ENCODE measurements around the gene ENAH.

ENAH gene

GRCh38 chr1:225529726-225530125 is 123.2 kb downstream of the ENAH start:
- Histone ChIP-seq H3K9ac (ENCODE audit: low read length) (no peak overlapping the region), H3F3A (ENCODE audit: insufficient read depth) (no peaks in the 10 kb centered on the region), H2AFZ (ENCODE audit: low read depth, low read length, severe bottlenecking) (no peak overlapping the region), H3K36me3 (ENCODE audit: low read length) (no peaks in the 10 kb centered on the region), H3K4me3 (ENCODE audit: insufficient read depth, low read length, poor library complexity, severe bottlenecking) (no peak overlapping the region), H3K9me3 (ENCODE audit: insufficient read depth, low read length) (no peaks in the 10 kb centered on the region), H3K79me2 (ENCODE audit: insufficient read depth, low read length) (no peaks in the 10 kb centered on the region), H3K27ac (ENCODE audit: low read depth, low read length) (no peak overlapping the region), H3K27me3 (ENCODE audit: low read length) (no peaks in the 10 kb centered on the region), H3K4me2 (ENCODE audit: low read depth, low read length, poor library complexity, severe bottlenecking) (no peak overlapping the region), H3K9me2 (replicated peaks; ENCODE audit: insufficient read depth, low read length) (no peaks in the 10 kb centered on the region), H4K20me1 (ENCODE audit: low read depth, low read length) (no peaks in the 10 kb centered on the region)
- no peak for TF ChIP-seq EZH2phosphoT487 (conservative IDR thresholded peaks at IDR 0.05; ENCODE audit: low read length)
- TF ChIP-seq, protein P1, sequence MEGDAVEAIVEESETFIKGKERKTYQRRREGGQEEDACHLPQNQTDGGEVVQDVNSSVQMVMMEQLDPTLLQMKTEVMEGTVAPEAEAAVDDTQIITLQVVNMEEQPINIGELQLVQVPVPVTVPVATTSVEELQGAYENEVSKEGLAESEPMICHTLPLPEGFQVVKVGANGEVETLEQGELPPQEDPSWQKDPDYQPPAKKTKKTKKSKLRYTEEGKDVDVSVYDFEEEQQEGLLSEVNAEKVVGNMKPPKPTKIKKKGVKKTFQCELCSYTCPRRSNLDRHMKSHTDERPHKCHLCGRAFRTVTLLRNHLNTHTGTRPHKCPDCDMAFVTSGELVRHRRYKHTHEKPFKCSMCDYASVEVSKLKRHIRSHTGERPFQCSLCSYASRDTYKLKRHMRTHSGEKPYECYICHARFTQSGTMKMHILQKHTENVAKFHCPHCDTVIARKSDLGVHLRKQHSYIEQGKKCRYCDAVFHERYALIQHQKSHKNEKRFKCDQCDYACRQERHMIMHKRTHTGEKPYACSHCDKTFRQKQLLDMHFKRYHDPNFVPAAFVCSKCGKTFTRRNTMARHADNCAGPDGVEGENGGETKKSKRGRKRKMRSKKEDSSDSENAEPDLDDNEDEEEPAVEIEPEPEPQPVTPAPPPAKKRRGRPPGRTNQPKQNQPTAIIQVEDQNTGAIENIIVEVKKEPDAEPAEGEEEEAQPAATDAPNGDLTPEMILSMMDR (IDR thresholded peaks at IDR 0.05; ENCODE audit: insufficient read depth, low read length, poor library complexity, severe bottlenecking) = no peak

- H3K9ac ChIP-seq (ENCODE audit: low read length) = no peak overlapping the region
- H3K9me3 ChIP-seq (ENCODE audit: insufficient read depth, low read length) = no peaks in the 10 kb centered on the region
- no peak overlapping the region for H3K4me2 ChIP-seq (ENCODE audit: low read depth, low read length, poor library complexity, severe bottlenecking)
- no peak overlapping the region for H3K4me3 ChIP-seq (ENCODE audit: insufficient read depth, low read length, poor library complexity, severe bottlenecking)
- no peaks in the 10 kb centered on the region for H3F3A ChIP-seq (ENCODE audit: insufficient read depth)
- H3K36me3 ChIP-seq (ENCODE audit: low read length) = no peaks in the 10 kb centered on the region
- no peaks in the 10 kb centered on the region for H3K79me2 ChIP-seq (ENCODE audit: insufficient read depth, low read length)
- no peaks in the 10 kb centered on the region for H4K20me1 ChIP-seq (ENCODE audit: low read depth, low read length)
- TF ChIP-seq, protein P1 (IDR thresholded peaks at IDR 0.05; ENCODE audit: insufficient read depth, low read length, poor library complexity, severe bottlenecking) = no peak
- TF ChIP-seq EZH2phosphoT487 (conservative IDR thresholded peaks at IDR 0.05; ENCODE audit: low read length) = no peak
- H3K27ac ChIP-seq (ENCODE audit: low read depth, low read length) = no peak overlapping the region
- no peaks in the 10 kb centered on the region for H3K27me3 ChIP-seq (ENCODE audit: low read length)
- no peak overlapping the region for H2AFZ ChIP-seq (ENCODE audit: low read depth, low read length, severe bottlenecking)
- no peaks in the 10 kb centered on the region for H3K9me2 ChIP-seq (replicated peaks; ENCODE audit: insufficient read depth, low read length)
Observed at GRCh38 chr1:225527575-225527974, 125.3 kb downstream of the ENAH start.

DNA sequence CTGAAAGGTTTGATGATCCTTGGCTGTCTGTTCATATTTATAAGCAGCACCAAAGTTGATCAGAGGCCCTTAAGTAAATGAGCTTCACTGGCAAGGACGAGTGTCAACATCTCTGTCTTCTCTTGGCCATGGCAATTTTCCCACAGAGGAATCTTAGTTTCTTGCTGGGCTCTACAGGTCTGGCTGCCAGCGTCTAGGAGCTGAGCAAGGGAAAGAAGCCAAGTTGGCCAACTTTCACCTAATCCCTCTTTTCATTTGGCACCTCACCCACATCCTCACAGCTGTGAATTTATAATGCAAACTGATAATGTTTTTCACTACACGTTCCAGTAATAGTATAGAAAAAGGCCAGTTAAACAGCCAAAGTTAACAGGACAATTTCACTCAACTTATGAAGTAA is 126.0 kb downstream of the ENAH start:
- Histone ChIP-seq H3K9ac (ENCODE audit: low read length) (no peak overlapping the region), H3K9me3 (ENCODE audit: insufficient read depth, low read length) (no peaks in the 10 kb centered on the region), H3K4me3 (ENCODE audit: insufficient read depth, low read length, poor library complexity, severe bottlenecking) (no peak overlapping the region), H3K27me3 (ENCODE audit: low read length) (no peaks in the 10 kb centered on the region), H4K20me1 (ENCODE audit: low read depth, low read length) (no peaks in the 10 kb centered on the region), H3K4me2 (ENCODE audit: low read depth, low read length, poor library complexity, severe bottlenecking) (no peak overlapping the region), H3K27ac (ENCODE audit: low read depth, low read length) (no peak overlapping the region), H3K9me2 (replicated peaks; ENCODE audit: insufficient read depth, low read length) (no peaks in the 10 kb centered on the region), H2AFZ (ENCODE audit: low read depth, low read length, severe bottlenecking) (no peak overlapping the region), H3K36me3 (ENCODE audit: low read length) (no peaks in the 10 kb centered on the region), H3K79me2 (ENCODE audit: insufficient read depth, low read length) (no peaks in the 10 kb centered on the region), H3F3A (ENCODE audit: insufficient read depth) (no peaks in the 10 kb centered on the region)
- TF ChIP-seq, protein P1 (IDR thresholded peaks at IDR 0.05; ENCODE audit: insufficient read depth, low read length, poor library complexity, severe bottlenecking) = no peak
- TF ChIP-seq EZH2phosphoT487 (conservative IDR thresholded peaks at IDR 0.05; ENCODE audit: low read length) = no peak
